ENCODE measurements around the gene ARID1B. TPM values are rescaled to one million over a fixed set of nuclear protein-coding genes. Genes with fewer than 3 reads are reported as not detected.

The ARID1B gene
- total and polyA plus RNA-seq, 7 donors = 8.4 to 115 (median 69.6) TPM

DNA sequence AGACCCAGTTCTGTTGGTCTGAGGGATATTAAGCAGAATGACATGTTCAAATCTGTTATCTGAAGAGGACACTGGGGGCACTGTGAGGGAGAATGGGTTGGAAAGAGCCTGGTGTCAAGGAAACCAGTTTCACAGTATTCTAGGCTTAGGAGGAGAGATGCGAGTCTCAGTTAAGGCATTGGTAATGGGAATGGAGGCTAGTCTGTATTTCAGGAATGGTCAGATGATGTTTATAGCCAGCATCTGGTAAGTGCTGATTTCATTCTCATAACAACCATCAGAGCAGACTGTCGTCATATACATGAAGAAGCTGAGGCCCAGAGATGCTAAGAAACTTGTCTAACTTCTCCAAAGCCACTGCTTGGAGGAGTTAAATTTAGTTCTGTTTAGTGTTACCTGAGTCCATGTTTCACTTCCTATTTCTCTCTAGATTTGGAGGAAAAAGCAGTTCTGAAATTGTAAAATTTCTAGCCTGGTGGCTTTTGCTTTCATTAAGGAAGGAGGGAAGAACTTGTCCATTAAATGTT is 242.0 kb downstream of the ARID1B start:
- no peak for DNase-seq
- Histone ChIP-seq H3K27me3 (no peaks in the 10 kb centered on the region), H3K4me3 (no peak overlapping the region), H3K4me1 (peaks cover 0 to 49% (median 36%) of the 10 kb centered on the region in 4 donors), H3K27ac (peak overlapping the region in 3 of 4 donors; percentile 99 to 100 (median 100)), H3K9me3 (no peaks in the 10 kb centered on the region), H3K36me3 (no peaks in the 10 kb centered on the region)
- 75 to 94% methylated on average over 2 of the region's 2 CpGs for WGBS, 2 donors
- intact Hi-C loops (cut with DNase I) = no loop called here
- TF ChIP-seq, protein P1, sequence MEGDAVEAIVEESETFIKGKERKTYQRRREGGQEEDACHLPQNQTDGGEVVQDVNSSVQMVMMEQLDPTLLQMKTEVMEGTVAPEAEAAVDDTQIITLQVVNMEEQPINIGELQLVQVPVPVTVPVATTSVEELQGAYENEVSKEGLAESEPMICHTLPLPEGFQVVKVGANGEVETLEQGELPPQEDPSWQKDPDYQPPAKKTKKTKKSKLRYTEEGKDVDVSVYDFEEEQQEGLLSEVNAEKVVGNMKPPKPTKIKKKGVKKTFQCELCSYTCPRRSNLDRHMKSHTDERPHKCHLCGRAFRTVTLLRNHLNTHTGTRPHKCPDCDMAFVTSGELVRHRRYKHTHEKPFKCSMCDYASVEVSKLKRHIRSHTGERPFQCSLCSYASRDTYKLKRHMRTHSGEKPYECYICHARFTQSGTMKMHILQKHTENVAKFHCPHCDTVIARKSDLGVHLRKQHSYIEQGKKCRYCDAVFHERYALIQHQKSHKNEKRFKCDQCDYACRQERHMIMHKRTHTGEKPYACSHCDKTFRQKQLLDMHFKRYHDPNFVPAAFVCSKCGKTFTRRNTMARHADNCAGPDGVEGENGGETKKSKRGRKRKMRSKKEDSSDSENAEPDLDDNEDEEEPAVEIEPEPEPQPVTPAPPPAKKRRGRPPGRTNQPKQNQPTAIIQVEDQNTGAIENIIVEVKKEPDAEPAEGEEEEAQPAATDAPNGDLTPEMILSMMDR (IDR thresholded peaks at IDR 0.05) = no peak
- TF ChIP-seq EP300 (IDR thresholded peaks at IDR 0.05) = no peak
- no peak for TF ChIP-seq POLR2AphosphoS5 (IDR thresholded peaks at IDR 0.05)
- no peak for TF ChIP-seq POLR2A (IDR thresholded peaks at IDR 0.05)

DNA sequence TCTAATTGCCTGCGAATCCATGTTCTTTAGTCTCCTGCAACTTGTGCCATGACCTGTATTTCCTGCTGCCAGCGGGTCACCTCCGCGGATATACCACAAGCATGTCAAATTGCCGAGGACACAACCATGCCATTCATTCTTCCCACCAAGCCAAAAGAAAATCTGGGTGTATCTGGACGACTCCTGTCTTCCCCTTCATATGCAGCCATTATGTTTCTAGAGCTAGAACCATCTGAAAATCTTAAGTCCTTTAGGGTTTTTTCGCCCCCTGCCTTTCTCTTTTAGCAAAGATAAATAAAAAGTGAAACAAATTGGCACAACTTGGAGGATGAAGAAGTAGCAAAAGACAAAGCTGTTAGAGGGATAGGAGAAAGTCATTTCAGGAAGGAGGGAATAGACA is 242.6 kb downstream of the ARID1B start:
- H3K9me3 ChIP-seq = no peaks in the 10 kb centered on the region
- no peaks in the 10 kb centered on the region for H3K27me3 ChIP-seq
- H3K36me3 ChIP-seq = no peaks in the 10 kb centered on the region
- intact Hi-C loops (cut with DNase I) = loop anchor here (2.0 to 5.0 kb wide), 3 partner anchors 42 to 455 kb away; no protein-coding TSS in a partner anchor
- H3K4me3 ChIP-seq = no peak overlapping the region
- H3K27ac ChIP-seq = peak overlapping the region; percentile 97 to 100 (median 100)
- H3K4me1 ChIP-seq = peaks cover 0 to 53% (median 41%) of the 10 kb centered on the region in 4 donors
- no peak for TF ChIP-seq EP300 (IDR thresholded peaks at IDR 0.05)
- TF ChIP-seq, protein P1 (IDR thresholded peaks at IDR 0.05) = no peak
- TF ChIP-seq POLR2A (IDR thresholded peaks at IDR 0.05) = no peak
- no peak for TF ChIP-seq POLR2AphosphoS5 (IDR thresholded peaks at IDR 0.05)
- DNase-seq = no peak
- 71 to 85% methylated on average over 7 of the region's 7 CpGs for WGBS, 2 donors

DNA sequence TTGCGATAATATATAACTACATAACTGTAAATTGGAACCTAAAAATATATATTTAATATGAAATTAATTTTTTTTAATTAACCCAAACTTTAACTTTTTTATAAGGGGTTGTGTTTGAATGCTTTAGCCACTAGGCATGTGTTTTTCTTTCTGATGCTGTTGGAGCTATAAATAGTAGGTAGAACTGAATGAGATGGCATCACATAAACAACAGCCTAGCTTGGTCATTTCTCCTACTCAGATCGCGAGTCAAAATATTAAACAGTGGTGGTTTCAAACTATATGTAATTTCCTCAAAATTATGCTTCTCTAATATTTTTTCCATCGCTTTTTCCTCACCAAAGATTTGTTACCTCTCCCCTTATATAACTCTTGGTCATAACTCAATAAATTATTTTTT is 243.2 kb downstream of the ARID1B start:
- no peaks in the 10 kb centered on the region for H3K36me3 ChIP-seq
- H3K4me3 ChIP-seq = peak overlapping the region; percentile 68 to 89 (median 76)
- 28 to 31% methylated on average over 4 of the region's 4 CpGs for WGBS, 2 donors
- DNase-seq = no peak
- H3K9me3 ChIP-seq = no peaks in the 10 kb centered on the region
- intact Hi-C loops (cut with DNase I) = loop anchor here (2.0 to 5.0 kb wide), 3 partner anchors 43 to 456 kb away; no protein-coding TSS in a partner anchor
- peaks cover 0 to 55% (median 41%) of the 10 kb centered on the region in 4 donors for H3K4me1 ChIP-seq
- TF ChIP-seq POLR2AphosphoS5 (IDR thresholded peaks at IDR 0.05) = peak in 2 of 4 donors; percentile 17 to 31
- TF ChIP-seq, protein P1 (IDR thresholded peaks at IDR 0.05) = no peak
- no peaks in the 10 kb centered on the region for H3K27me3 ChIP-seq
- peak overlapping the region; percentile 97 to 100 (median 100) for H3K27ac ChIP-seq

DNA sequence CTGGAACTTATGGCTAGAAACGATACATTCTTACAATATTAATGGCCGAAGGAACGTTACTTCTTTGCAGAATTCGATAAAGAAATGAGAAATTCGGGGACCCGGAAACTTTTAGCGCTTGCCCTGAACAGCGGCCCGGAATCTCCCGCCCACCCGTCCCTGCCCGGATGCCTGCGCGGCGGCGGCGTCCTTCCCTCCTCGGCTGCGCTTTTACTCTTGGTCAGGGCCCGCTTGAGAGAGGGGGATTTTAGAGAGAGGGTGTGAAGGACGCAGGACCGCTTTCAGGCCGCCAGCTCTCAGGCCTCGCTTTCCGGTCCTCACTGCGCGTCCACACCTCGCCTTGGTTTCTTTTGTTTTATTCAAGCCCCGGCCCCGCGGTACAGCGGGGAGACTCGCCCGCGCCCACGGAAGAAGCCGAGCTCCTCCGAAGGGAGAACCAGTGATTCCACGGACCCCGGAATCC is 243.7 kb downstream of the ARID1B start:
- H3K4me1 ChIP-seq = peaks cover 0 to 55% (median 41%) of the 10 kb centered on the region in 4 donors
- H3K4me3 ChIP-seq = peak overlapping the region; percentile 68 to 89 (median 76)
- TF ChIP-seq EP300 (IDR thresholded peaks at IDR 0.05) (no peak), POLR2AphosphoS5 (IDR thresholded peaks at IDR 0.05) (no peak), POLR2A (IDR thresholded peaks at IDR 0.05) (no peak)
- TF ChIP-seq, protein P1 (IDR thresholded peaks at IDR 0.05) = no peak
- no peak for DNase-seq
- H3K27me3 ChIP-seq = no peaks in the 10 kb centered on the region
- H3K36me3 ChIP-seq = no peaks in the 10 kb centered on the region
- intact Hi-C loops (cut with DNase I) = loop anchor here (2.0 to 5.0 kb wide), 3 partner anchors 44 to 456 kb away; no protein-coding TSS in a partner anchor
- no peaks in the 10 kb centered on the region for H3K9me3 ChIP-seq
- 0% methylated on average over 40 of the region's 40 CpGs for WGBS, 2 donors
- peak overlapping the region; percentile 97 to 100 (median 100) for H3K27ac ChIP-seq
